Measurements from ENCODE around the gene SAV1. TPM values are rescaled to one million over a fixed set of nuclear protein-coding genes. Genes with fewer than 3 reads are reported as not detected.
"Not testable (repeated sequence)": the region's sequence is repeated elsewhere in the genome, so short reads cannot be mapped to it uniquely, and the experiment has no call there.

SAV1 gene
- total and polyA plus RNA-seq, 2 of the 8 experiments (the other 6 are each of a cell fraction or from before 2014, with no cell fraction given) = 15.9 to 78.3 TPM

DNA sequence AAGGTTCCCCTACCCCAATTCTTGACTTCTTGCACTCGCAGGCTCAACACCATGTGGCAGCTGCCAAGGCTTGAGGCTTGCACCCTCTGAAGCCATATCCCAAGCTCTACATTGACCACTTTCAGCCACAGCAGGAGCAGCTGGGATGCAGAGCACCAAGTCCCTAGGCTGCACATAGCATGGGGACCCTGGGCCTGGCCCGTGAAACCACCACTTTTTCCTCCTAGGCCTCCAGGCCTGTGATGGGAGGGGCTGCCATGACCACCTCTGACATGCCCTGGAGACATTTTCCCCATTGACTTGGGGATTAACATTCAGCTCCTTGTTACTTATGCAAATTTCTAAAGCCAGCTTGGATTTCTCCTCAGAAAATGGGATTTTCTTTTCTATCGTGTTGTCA, 26.2 kb upstream of the SAV1 start:
- H2BK12ac ChIP-seq (ENCODE audit: low read depth, low read length); POLR2A ChIA-PET (ENCODE audit: partially characterized antibody); FAIRE-seq; H3K4me1 ChIP-seq (replicated peaks in 1 of 4; ENCODE audit: control insufficient read depth in 3 of 4, insufficient read depth in 4 of 4, low read length in 3 of 4); H3K27ac ChIP-seq (ENCODE audit: low read depth, low read length); H3K79me1 ChIP-seq (ENCODE audit: low read depth, low read length); H4K8ac ChIP-seq (ENCODE audit: extremely low read depth, insufficient read depth, low read length); H3K56ac ChIP-seq (replicated peaks; ENCODE audit: insufficient read length, low read depth, low read length); H2BK120ac ChIP-seq (replicated peaks; ENCODE audit: low read depth, low read length); H3K27me3 ChIP-seq (replicated peaks in 1 of 4; ENCODE audit: control insufficient read depth in 3 of 4, extremely low read depth in 1 of 4, insufficient read depth in 3 of 4, low read length in 3 of 4); H3K4me3 ChIP-seq (ENCODE audit: extremely low read depth in 1 of 4, insufficient read depth in 2 of 4, low read depth in 3 of 4, low read length in 4 of 4); H4K20me1 ChIP-seq (replicated peaks in 1 of 2; ENCODE audit: control insufficient read depth in 1 of 2, insufficient read depth in 2 of 2, low read length in 2 of 2); H2AK5ac ChIP-seq (ENCODE audit: low read depth, low read length); H3K9ac ChIP-seq (replicated peaks in 1 of 4; ENCODE audit: extremely low read depth in 1 of 4, low read depth in 3 of 4, low read length in 3 of 4); H3K4ac ChIP-seq (replicated peaks; ENCODE audit: insufficient read length, low read depth, low read length); H3K79me2 ChIP-seq (ENCODE audit: control insufficient read depth in 1 of 2, insufficient read depth in 2 of 2, low read length in 2 of 2); H3K23me2 ChIP-seq (ENCODE audit: low read depth, low read length); H2BK15ac ChIP-seq (ENCODE audit: low read length); H2AFZ ChIP-seq (ENCODE audit: low read length); H4K5ac ChIP-seq (ENCODE audit: insufficient read length, low read depth, low read length); H3K36me3 ChIP-seq (ENCODE audit: control insufficient read depth in 2 of 4, insufficient read depth in 4 of 4, low read length in 3 of 4); H2BK5ac ChIP-seq (ENCODE audit: low read depth, low read length); H4K91ac ChIP-seq (replicated peaks; ENCODE audit: insufficient read length, low read length); DNase-seq (ENCODE audit: low read depth in 1 of 2, low spot score in 2 of 2); H3K14ac ChIP-seq (ENCODE audit: insufficient read length); H2BK20ac ChIP-seq (ENCODE audit: low read length); H3K4me2 ChIP-seq (ENCODE audit: insufficient read depth in 1 of 2, low read depth in 2 of 2, low read length in 2 of 2); H3K23ac ChIP-seq (ENCODE audit: insufficient read length); H3K18ac ChIP-seq (ENCODE audit: extremely low read depth, low read length): not testable (repeated sequence)
- WGBS, 2 experiments (ENCODE audit: extremely low coverage in 1 of 2, insufficient coverage in 1 of 2, insufficient read length in 1 of 2, insufficient replicate concordance in 2 of 2, low coverage in 1 of 2, low lambda C conversion rate in 2 of 2, missing lambda C conversion rate in 1 of 2) = 97% methylated on average over 3 of the region's 3 CpGs; no CpG with 5 or more reads in 1 of the 2 experiments
- CTCF ChIA-PET (ENCODE audit: partially characterized antibody) = interaction anchor here (1.1 kb wide), 1 partner anchor 21 kb away, joined by 3 read pairs; no protein-coding TSS in a partner anchor
- peaks cover 11 to 12% of the 10 kb centered on the region in 2 experiments for H3K9me3 ChIP-seq (ENCODE audit: insufficient read depth in 2 of 2, low read depth in 1 of 2, low read length in 1 of 2)

Measured in H1 (cell line).